HT-29 (cell line): Measurements from ENCODE around the gene LRRC2. TPM values are rescaled to one million over a fixed set of nuclear protein-coding genes. Genes with fewer than 3 reads are reported as not detected.
"Not testable (repeated sequence)": the region's sequence is repeated elsewhere in the genome, so short reads cannot be mapped to it uniquely, and the experiment has no call there.

Experiments used
- DNase-seq: peaks from one replicate; pipeline ENCODE4 v3.0.0-alpha.2; 2015; ENCODE audit warnings: low spot score
- total RNA-seq: library from RNA; depleted of rRNA; stranded (reverse); fragments of >200 nt; shearing (Covaris generic); gene quantifications from 2 replicates; pipeline ENCODE4 v1.2.3, GENCODE V29; 2014

The LRRC2 gene
- total RNA-seq, 1 experiment from 2014 or later, result 0.84 TPM

DNA sequence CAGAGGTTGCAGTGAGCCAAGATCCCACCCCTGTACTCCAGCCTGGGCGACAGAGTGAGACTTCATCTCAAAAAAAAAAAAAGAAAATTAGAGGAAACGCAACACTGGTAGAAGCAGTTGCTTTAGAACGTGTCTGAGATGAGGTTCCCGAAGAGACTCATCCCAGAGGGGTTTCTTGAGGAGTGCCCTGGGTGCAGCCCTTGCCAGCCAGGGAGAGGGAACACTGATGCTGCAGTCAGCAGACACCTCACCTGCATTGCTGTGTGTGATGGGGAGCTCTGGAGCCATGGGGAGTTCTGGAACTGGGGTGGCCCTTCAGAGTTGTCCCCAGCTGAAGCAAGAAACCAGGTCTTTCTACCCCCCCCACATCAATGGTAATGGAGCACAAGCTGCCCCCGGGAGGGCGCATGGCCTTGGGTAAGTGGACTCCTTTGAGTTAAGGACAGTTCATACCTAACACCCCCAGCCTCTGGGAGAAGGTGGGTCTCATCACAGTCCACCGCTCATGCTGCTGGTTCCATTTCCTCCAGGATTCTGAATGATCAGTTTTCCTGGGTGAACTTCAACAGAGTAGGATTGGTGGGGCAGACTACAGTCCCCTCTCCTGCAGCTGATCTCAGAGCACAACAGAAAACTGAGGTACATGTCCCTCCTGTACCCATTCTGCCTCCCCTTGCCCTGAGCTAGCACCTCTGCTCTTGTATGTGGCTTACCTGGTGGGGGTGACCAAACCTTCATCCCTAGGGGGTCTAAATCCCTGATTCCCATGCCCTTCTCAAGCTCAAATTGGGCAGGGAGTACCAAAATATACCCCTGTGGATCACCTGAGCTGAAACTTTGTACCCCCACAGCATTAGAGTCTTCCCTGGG is 18.7 kb upstream of the LRRC2 start:
- DNase-seq, result no peak

- DNase-seq, result no peak
Observed at GRCh38 chr3:46580675-46581074, 14.6 kb upstream of the LRRC2 start.

DNA sequence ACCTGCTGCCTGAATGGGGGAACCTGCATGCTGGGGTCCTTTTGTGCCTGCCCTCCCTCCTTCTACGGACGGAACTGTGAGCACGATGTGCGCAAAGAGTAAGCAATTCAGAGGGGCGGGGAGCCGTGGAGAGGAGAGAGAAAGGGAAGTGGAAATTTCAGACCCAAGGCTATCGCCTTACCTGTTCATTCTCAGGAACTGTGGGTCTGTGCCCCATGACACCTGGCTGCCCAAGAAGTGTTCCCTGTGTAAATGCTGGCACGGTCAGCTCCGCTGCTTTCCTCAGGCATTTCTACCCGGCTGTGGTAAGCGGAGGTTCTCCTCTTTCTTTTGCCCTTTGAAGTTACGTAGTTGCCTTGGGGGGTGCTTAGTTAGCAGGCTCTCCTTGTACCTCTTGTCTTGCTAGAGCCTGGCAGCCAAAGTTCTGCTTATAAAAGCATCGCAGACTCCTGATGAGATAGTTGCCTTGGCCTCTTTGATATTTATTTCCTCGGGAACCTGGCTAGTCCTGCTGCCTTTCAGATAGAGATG is 13.7 kb upstream of the LRRC2 start:
- no peak for DNase-seq

GRCh38 chr3:46578973-46579755 is 13.1 kb upstream of the LRRC2 start:
- peak; percentile 65 for DNase-seq

GRCh38 chr3:46577580-46578249 is 11.6 kb upstream of the LRRC2 start:
- DNase-seq, result not testable (repeated sequence)

DNA sequence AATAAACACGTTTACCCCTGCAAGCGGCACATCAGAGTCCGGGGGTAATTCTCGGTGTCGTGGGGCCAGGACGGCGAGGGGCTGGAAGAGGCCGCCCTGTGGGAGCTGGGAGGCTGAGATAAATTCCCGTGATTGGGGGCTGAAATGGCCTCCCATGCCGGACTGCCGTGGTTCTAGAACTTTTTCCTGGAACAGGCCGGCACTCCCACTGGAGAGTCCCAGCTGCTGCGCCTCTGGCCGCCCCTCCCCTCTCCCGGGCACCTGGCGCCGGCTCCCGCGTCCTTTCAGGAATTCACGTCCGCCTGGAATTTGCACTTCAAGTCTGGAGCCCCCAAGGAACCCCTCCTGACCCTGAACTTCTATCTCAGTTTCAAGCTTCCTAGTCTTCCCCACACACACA is 10.8 kb upstream of the LRRC2 start:
- no peak for DNase-seq

GRCh38 chr3:46576386-46576785 is 10.3 kb upstream of the LRRC2 start:
- DNase-seq, result no peak

GRCh38 chr3:46575577-46576222 is 9.6 kb upstream of the LRRC2 start:
- DNase-seq, result no peak

DNA sequence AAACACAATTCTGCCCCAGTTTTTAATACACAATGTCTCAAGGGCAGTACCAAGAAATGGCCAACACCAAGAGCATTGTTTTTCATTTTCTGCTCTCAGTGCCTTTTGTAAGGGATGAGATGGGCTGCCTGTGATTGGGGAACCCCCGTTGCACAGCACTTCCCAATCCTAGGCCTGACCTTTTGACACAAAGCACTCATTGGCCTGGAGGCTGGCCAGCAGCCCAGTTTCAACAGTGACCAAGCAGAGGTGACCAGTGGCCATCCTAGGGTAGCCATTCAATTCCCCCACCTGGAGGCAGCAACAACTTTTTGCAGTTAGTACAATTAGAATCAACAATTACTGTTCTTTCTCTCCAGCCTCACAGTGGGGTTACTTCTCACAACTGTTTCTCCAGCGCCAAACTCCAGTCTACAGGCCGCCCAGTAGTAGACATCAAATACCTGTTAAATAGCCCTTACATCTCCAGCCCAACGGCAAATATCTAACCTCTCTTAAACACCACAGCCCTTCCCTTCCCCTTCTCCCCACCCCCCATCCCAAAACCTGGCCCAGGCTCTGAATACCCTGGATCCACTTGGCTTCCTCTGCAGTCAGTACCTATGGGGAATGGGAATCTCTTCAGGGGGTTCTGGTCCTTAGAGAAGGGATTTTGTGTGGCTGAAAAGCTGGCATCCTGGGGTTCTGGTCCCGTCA is 8.9 kb upstream of the LRRC2 start:
- DNase-seq, result no peak

DNA sequence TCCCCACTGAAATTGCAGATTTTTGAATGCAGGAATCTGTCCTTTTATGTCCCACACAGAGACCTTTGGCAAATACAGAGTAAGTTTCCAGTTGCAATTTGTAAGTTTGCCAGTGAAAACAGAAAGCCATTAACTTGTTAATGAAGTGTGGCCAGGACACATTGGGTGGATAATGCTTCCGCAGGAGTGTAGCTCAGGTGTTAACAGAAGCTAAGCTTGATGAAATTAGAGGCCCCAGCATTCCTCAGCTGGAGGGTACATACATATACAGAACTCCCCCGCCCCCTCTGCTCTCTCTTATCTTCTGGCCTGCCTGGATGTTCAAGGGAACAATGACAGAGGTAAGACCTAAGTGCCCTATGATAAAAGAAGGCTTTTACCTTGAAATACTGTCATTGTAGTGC is 8.1 kb upstream of the LRRC2 start:
- no peak for DNase-seq

GRCh38 chr3:46573701-46574100 is 7.6 kb upstream of the LRRC2 start:
- no peak for DNase-seq

DNA sequence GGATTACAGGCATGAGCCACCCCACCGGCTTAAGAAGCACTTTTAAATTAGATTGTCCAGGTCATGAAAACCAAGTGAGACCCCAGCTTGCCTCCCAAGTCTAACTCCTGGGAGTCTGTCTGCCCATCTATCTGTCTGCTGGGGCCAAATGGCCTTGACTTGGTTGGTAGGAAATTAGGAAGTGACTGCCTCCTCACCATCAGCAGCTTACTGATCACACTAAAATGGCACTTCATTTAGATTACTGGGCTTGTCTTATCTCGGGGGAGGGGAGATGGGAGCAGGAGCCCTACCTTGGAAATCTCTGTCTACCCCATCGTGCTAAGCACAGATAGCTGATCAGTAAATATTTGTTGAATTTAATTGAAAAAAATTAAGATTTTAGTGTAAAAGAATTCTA is 5.6 kb upstream of the LRRC2 start:
- no peak for DNase-seq

DNA sequence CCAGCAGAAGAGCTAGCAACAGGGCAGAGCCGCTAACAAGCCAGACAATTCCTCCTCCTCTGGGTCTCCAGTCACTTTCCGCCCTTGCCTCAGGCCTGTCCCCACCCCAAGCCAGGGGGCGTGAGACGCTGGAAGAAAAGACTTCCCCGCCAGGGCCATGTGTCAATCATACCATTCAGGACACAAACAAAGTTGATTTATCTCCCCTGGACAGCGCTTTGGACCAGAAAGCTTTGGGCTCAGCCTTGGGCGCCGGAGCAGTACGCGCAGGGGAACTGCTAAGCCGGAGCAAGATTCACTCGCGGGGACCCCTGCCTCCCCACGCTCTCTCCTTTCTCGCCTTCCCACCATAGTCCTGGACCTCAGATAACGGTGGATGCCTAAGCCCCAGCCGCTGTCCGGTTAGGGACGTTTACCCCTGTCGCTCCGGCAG is 479 bp downstream of the LRRC2 start:
- DNase-seq, result no peak

- DNase-seq, result no peak
Observed at GRCh38 chr3:46565077-46565476, 1.0 kb downstream of the LRRC2 start.

DNA sequence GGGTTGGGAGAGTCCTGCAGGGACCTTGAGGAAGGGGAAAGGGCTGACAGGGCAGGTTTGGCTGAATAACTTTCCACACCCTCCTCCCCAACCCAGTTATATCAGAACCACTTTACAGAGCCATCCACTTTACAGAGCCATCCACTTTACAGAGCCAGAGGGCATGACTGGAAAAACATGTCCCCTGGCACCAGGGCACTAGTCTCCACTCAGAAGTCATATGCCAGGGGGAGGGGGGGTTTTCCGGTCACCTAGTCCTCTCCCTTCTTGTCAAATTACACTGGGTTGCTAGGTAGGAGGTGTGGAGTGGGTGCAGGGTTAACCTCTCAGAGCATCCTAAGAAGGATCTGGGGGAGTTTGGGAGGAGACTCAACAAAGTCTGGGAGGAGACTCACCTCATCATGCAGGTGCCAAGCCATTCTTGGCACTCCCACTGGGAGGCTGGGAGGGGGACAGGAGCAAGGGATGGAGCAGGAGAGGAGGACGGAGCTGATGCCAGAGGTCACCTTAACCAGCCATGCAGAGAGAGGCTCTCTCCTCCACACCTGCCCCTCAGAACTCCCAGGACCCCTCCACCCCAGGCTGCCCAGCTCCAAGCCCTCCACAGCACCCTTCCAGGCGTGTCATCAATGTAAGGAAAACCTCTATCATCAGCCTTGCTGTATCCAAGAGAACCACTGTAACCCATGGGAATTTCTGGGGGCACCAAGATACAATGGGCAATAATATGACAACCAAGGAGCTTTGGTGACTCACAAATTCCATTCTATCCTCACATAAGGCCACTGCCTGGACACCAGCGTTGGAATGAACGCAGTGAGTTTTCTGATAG is 1.7 kb downstream of the LRRC2 start:
- no peak for DNase-seq

DNA sequence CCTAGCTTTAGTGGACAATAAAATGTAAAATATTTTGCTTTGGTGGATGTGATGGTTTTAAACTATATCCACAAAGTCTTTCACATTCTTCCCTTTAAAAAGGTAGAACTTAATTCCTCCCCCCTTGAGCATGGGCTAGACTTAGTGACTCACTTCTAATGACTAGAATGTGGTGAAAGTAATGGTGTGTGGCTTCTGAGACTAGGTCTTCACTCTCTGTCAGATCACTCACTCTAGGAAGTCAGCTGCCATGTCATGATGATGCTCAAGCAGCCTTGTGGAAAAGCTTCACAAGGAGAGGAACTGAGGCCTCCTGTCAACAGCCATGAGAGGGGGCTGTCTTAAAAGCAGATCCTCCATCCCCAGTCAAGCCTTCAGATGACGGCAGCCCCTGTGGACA is 4.2 kb downstream of the LRRC2 start:
- DNase-seq, result no peak

GRCh38 chr3:46561511-46561910 is 4.6 kb downstream of the LRRC2 start:
- DNase-seq, result no peak

DNA sequence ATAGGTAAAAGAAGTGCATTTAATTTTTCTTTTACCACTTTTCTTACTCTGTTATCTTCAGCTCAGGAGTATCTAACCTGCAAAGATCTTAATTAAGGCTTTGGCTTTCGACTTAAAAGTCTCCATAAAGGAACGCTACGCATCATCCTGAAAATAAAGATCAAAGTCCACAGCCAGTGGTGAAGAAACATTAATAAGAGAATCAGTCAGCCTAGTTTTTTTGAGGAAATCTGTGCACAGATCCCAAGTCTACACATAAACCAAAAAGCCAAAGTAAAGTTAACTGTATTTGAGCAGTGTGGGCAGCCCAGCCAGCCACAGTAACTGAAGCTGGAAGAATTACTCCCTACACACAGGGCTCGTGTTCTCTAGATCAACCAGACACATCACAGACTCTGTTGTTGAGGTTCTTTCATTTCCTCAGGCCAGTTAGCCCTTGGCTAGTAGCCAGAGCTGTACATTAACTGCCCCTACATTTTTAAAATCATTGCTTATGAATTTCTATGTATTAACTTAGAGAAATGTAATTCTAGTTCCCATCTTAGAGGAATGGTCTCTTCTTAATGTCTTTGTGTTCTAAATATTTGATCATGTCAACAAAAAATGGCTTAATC is 6.9 kb downstream of the LRRC2 start:
- peak; percentile 16 for DNase-seq
